Panc1 (cell line): ENCODE measurements around the gene CHPF2.

Experiments used
- CTCF ChIP-seq: fragments of 450-650 bp; IDR thresholded peaks from 2 replicates; pipeline ENCODE4 v1.5.1; 2017; ENCODE audit warnings: mild to moderate bottlenecking
- POLR2AphosphoS5 ChIP-seq: IDR thresholded peaks from 2 replicates; pipeline ENCODE4 v1.6.1; 2012; ENCODE audit warnings: mild to moderate bottlenecking, low read depth, low read length, moderate library complexity
- REST ChIP-seq, 2 experiments: IDR thresholded peaks; 2 replicates each; pipeline ENCODE4 v1.6.1; 2011 to 2012; ENCODE audit warnings: low read depth in 2 of 2, control low read depth in 1 of 2, low read length in 1 of 2, mild to moderate bottlenecking in 1 of 2, moderate library complexity in 1 of 2; ENCODE audit not compliant: insufficient read depth in 1 of 2
- SIN3A ChIP-seq: IDR thresholded peaks from 2 replicates; pipeline ENCODE4 v1.6.1; 2012; ENCODE audit warnings: low read depth, mild to moderate bottlenecking, low read length, moderate library complexity, borderline replicate concordance; ENCODE audit not compliant: insufficient read depth
- TCF7L2 ChIP-seq: IDR thresholded peaks from 2 replicates; pipeline ENCODE4 v1.6.1; 2011; ENCODE audit warnings: mild to moderate bottlenecking, low read depth, low read length, inconsistent platforms

- no peak for TF ChIP-seq TCF7L2
- no peak for TF ChIP-seq CTCF
- no peak for TF ChIP-seq SIN3A
- TF ChIP-seq POLR2AphosphoS5 = no peak
- TF ChIP-seq REST (IDR thresholded peaks at IDR 0.05; ENCODE audit: insufficient read depth in 1 of 2, low read depth in 2 of 2, low read length in 1 of 2) = no peak
Measured at GRCh38 chr7:151225948-151226510, 6.3 kb upstream of the CHPF2 start.
